ENCODE results near the gene SMIM17. TPM values are rescaled to one million over a fixed set of nuclear protein-coding genes. Genes with fewer than 3 reads are reported as not detected.

SMIM17 gene
- total RNA-seq, 2 experiments from 2014 or later, result 0.31 TPM; not detected in 1

GRCh38 chr19:56617531-56617930 lies 25.4 kb upstream of the SMIM17 start:
- Mint-ChIP-seq H3K36me3 (ENCODE audit: low read depth) (peaks cover 81% of the 10 kb centered on the region), H3K27me3 (ENCODE audit: low read depth) (no peaks in the 10 kb centered on the region), H3K9me3 (ENCODE audit: insufficient read depth) (peaks cover 58% of the 10 kb centered on the region), H3K27ac (no peak overlapping the region), H3K4me3 (no peak overlapping the region), H3K4me1 (ENCODE audit: low read depth) (no peaks in the 10 kb centered on the region)
- DNase-seq, result no peak
- ChIA-PET CTCF (no interaction called here), POLR2A (no interaction called here)
- ATAC-seq, result no peak

DNA sequence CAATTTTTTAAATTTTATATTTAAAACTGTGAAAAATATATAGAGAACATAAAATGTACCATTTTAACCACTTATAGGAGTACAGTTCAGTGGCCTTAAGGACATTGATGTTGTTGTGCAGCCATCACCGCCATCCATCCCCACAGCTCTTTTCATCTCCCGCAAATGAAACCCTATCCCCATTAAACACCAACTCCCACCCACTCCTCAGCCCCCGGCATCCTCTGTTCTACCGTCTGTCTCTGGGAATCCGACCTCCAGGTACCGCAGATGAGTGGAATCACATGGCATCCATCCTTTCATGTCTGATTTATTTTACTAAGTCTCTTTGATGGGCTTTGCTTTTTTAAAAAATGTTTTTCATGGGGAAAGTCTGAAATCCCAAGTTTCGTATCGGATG lies 23.8 kb upstream of the SMIM17 start:
- no peaks in the 10 kb centered on the region for H3K27me3 Mint-ChIP-seq (ENCODE audit: low read depth)
- H3K4me1 Mint-ChIP-seq (ENCODE audit: low read depth), result no peaks in the 10 kb centered on the region
- no peak for DNase-seq
- H3K4me3 Mint-ChIP-seq, result no peak overlapping the region
- CTCF ChIA-PET, result no interaction called here
- peaks cover 58% of the 10 kb centered on the region for H3K9me3 Mint-ChIP-seq (ENCODE audit: insufficient read depth)
- no peak overlapping the region for H3K27ac Mint-ChIP-seq
- peaks cover 73% of the 10 kb centered on the region for H3K36me3 Mint-ChIP-seq (ENCODE audit: low read depth)
- no peak for ATAC-seq
- POLR2A ChIA-PET, result no interaction called here

DNA sequence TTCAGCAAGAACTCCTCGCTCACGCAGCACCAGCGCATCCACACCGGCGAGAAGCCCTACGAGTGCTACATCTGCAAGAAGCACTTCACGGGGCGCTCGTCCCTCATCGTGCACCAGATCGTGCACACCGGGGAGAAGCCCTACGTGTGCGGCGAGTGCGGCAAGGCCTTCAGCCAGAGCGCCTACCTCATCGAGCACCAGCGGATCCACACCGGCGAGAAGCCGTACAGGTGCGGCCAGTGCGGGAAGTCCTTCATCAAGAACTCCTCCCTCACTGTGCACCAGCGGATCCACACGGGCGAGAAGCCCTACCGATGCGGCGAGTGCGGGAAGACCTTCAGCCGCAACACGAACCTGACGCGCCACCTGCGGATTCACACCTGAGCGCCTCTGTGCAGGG lies 20.6 kb upstream of the SMIM17 start:
- ChIA-PET POLR2A (no interaction called here), CTCF (no interaction called here)
- H3K27me3 Mint-ChIP-seq (ENCODE audit: low read depth), result no peaks in the 10 kb centered on the region
- ATAC-seq (no peak), DNase-seq (no peak)
- no peak overlapping the region for H3K27ac Mint-ChIP-seq
- no peaks in the 10 kb centered on the region for H3K4me1 Mint-ChIP-seq (ENCODE audit: low read depth)
- peaks cover 60% of the 10 kb centered on the region for H3K36me3 Mint-ChIP-seq (ENCODE audit: low read depth)
- no peak overlapping the region for H3K4me3 Mint-ChIP-seq
- H3K9me3 Mint-ChIP-seq (ENCODE audit: insufficient read depth), result peaks cover 40% of the 10 kb centered on the region

DNA sequence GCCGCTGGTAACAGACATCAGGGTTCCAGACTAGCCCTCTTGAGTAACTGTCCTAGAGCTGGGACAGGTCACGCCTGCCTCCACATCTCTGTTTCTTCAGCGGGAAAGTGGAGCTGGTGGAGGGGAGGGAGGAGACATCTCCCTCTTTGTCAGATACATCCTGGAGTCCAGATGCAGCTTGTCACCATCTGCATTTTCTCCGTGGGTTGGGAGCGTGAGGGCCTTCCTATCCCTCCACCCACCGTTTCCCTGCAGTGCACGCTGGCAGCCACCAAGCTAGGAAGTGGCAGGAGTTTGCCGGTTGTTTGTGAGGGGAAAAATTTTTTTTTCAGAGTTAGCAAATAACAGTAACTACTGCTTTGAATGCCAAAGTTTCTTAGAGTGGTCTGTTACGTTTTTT lies 20.0 kb upstream of the SMIM17 start:
- ATAC-seq, result no peak
- peaks cover 54% of the 10 kb centered on the region for H3K36me3 Mint-ChIP-seq (ENCODE audit: low read depth)
- no peaks in the 10 kb centered on the region for H3K27me3 Mint-ChIP-seq (ENCODE audit: low read depth)
- peaks cover 34% of the 10 kb centered on the region for H3K9me3 Mint-ChIP-seq (ENCODE audit: insufficient read depth)
- DNase-seq, result no peak
- H3K27ac Mint-ChIP-seq, result no peak overlapping the region
- ChIA-PET POLR2A (no interaction called here), CTCF (no interaction called here)
- no peak overlapping the region for H3K4me3 Mint-ChIP-seq
- H3K4me1 Mint-ChIP-seq (ENCODE audit: low read depth), result no peaks in the 10 kb centered on the region

DNA sequence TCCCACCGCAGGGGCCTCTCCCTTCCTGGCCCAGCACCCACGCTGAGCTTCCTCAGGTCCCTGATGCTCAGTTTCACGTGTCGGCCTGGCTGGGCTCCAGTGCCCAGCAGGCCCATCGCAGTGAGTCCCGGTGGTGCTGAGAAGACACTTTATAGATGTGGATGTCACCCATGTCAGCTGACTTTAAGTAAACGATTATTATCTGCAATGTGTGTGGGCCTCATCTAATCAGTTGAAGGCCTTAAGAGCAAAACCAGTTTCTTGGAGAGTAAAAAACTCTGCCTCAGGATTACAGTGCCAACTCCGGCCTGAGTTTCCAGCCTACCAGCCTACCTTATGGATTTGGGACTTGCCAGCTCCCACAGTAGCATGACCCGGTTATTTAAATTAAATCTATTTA lies 17.3 kb upstream of the SMIM17 start:
- CTCF ChIA-PET, result no interaction called here
- Mint-ChIP-seq H3K4me1 (ENCODE audit: low read depth) (no peaks in the 10 kb centered on the region), H3K36me3 (ENCODE audit: low read depth) (peaks cover 37% of the 10 kb centered on the region)

DNA sequence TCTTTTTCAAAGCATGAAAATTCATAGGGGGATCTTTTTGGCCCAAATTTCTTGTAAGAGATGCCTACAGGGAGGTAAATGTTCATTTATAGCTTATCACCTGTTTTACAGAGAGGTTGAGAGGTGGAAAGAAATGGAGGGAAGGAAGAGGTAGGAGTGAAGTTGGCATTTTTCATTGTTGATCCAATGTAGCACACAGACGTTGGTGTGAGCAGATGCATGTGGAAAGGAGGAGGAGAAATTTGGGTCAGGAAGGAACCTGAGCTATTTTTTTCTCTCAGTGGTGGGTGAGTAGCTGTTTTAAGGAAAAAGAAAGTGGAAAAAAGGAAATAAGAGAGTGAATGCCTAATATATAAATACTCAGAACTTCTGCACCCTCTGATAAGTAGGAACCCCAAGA lies 9.9 kb upstream of the SMIM17 start:
- Mint-ChIP-seq H3K4me3 (no peak overlapping the region), H3K9me3 (ENCODE audit: insufficient read depth) (peaks cover 48% of the 10 kb centered on the region)
- ATAC-seq, result no peak

More for the DNA sequence above, 17.3 kb upstream of the SMIM17 start:
- ATAC-seq (no peak), DNase-seq (no peak)
- peaks cover 43% of the 10 kb centered on the region for H3K9me3 Mint-ChIP-seq (ENCODE audit: insufficient read depth)
- no peak overlapping the region for H3K4me3 Mint-ChIP-seq
- H3K27ac Mint-ChIP-seq, result no peak overlapping the region
- POLR2A ChIA-PET, result no interaction called here
- no peaks in the 10 kb centered on the region for H3K27me3 Mint-ChIP-seq (ENCODE audit: low read depth)

DNA sequence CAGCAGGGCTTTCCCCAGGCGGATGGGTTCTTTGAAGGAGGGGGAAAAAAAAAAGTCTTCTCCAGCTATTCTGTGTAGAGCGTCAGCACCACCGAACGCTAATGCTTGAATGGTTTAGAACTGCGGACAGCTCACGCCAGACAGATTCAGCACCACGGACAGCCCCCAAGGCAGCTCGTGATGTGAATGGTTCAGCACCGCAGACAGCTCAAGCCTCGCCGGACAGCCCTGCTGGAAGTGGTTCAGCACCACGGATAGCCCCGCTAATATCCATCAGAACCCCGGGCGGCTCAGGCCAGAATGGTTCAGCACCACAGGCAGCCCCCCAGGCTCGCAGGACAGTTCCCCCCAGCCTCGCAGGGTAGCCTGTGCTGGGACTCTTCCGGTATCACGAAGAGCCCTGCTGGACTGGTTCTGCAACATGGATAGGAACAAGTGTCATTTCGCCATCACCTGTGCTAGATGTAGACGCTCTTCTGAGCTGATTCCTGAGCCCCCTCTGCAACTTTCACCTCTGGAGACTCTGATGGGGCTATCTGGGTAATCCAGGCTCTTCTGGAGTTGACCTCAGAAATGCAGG lies 4.9 kb upstream of the SMIM17 start:
- Mint-ChIP-seq H3K27ac (no peak overlapping the region), H3K27me3 (ENCODE audit: low read depth) (no peaks in the 10 kb centered on the region), H3K36me3 (ENCODE audit: low read depth) (no peaks in the 10 kb centered on the region), H3K9me3 (ENCODE audit: insufficient read depth) (peaks cover 42% of the 10 kb centered on the region), H3K4me1 (ENCODE audit: low read depth) (no peaks in the 10 kb centered on the region), H3K4me3 (no peak overlapping the region)
- DNase-seq, result peak; percentile 82
- CTCF ChIA-PET, result no interaction called here
- POLR2A ChIA-PET, result interaction anchor here (0.6 kb wide), 2 partner anchors 504 to 704 kb away, joined by 3 read pairs; no protein-coding TSS in a partner anchor
- ATAC-seq, result peak; percentile 85

More for the DNA sequence above, 9.9 kb upstream of the SMIM17 start:
- no peak overlapping the region for H3K27ac Mint-ChIP-seq
- DNase-seq, result no peak
- H3K27me3 Mint-ChIP-seq (ENCODE audit: low read depth), result no peaks in the 10 kb centered on the region
- no peaks in the 10 kb centered on the region for H3K36me3 Mint-ChIP-seq (ENCODE audit: low read depth)
- ChIA-PET CTCF (no interaction called here), POLR2A (no interaction called here)
- H3K4me1 Mint-ChIP-seq (ENCODE audit: low read depth), result no peaks in the 10 kb centered on the region

DNA sequence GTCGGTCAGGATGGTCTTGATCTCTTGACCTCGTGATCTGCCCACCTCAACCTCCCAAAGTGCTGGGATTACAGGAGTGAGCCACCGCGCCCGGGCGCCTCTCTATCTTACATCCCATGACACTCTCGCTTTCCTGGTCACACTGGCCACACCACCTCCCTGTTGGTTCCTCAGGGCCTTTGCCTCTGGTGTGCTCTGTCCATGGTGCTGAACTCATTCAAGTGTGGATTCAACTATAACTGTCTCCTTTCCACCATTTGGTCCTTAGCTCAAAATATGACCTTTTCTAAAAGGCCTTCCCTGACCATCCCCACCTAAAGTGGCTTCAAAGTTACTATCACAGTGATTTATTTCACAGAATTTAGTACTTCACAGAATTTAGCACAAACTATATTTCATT lies 3.7 kb upstream of the SMIM17 start:
- Mint-ChIP-seq H3K27ac (no peak overlapping the region), H3K4me1 (ENCODE audit: low read depth) (no peaks in the 10 kb centered on the region), H3K4me3 (no peak overlapping the region), H3K9me3 (ENCODE audit: insufficient read depth) (peaks cover 43% of the 10 kb centered on the region), H3K36me3 (ENCODE audit: low read depth) (peaks cover 5% of the 10 kb centered on the region), H3K27me3 (ENCODE audit: low read depth) (no peaks in the 10 kb centered on the region)
- peak; percentile 36 for DNase-seq
- ChIA-PET CTCF (no interaction called here), POLR2A (interaction anchor here (0.6 kb wide), 1 partner anchor 841 kb away, joined by 3 read pairs; no protein-coding TSS in a partner anchor)
- ATAC-seq, result no peak

- H3K27ac Mint-ChIP-seq, result no peak overlapping the region
- peaks cover 5% of the 10 kb centered on the region for H3K36me3 Mint-ChIP-seq (ENCODE audit: low read depth)
- peaks cover 41% of the 10 kb centered on the region for H3K9me3 Mint-ChIP-seq (ENCODE audit: insufficient read depth)
These were observed 549 bp downstream of the SMIM17 start for GRCh38 chr19:56643460-56643955.

DNA sequence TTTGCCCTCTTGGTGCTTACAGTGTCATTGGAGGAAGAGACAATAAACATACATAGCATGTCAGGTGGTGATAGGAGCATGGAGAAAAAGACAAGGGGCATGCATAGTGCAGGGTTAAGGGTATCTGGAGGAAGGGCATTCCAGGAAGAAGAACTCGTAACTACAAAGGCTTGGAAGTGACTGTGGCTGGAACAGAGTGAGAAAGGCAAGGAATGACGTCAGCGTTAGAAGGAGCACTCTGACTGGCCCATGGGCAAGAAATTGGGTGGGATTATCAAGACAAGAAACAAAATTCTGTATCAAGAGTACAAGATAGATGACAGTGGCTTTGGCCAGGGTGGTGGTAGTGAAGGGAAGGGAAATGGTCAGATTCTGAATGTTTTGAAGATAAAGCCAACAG lies 11.2 kb downstream of the SMIM17 start:
- ATAC-seq (no peak), DNase-seq (no peak)
- POLR2A ChIA-PET, result no interaction called here
- Mint-ChIP-seq H3K4me3 (no peak overlapping the region), H3K27me3 (ENCODE audit: low read depth) (no peaks in the 10 kb centered on the region), H3K36me3 (ENCODE audit: low read depth) (peaks cover 1% of the 10 kb centered on the region), H3K27ac (no peak overlapping the region), H3K4me1 (ENCODE audit: low read depth) (no peaks in the 10 kb centered on the region), H3K9me3 (ENCODE audit: insufficient read depth) (peaks cover 34% of the 10 kb centered on the region)
- CTCF ChIA-PET, result no interaction called here

More at GRCh38 chr19:56643460-56643955, 549 bp downstream of the SMIM17 start:
- ATAC-seq (no peak), DNase-seq (no peak)
- Mint-ChIP-seq H3K27me3 (ENCODE audit: low read depth) (no peaks in the 10 kb centered on the region), H3K4me1 (ENCODE audit: low read depth) (no peaks in the 10 kb centered on the region), H3K4me3 (no peak overlapping the region)
- POLR2A ChIA-PET, result no interaction called here
- CTCF ChIA-PET, result no interaction called here

- Mint-ChIP-seq H3K36me3 (ENCODE audit: low read depth) (peaks cover 38% of the 10 kb centered on the region), H3K27ac (no peak overlapping the region), H3K9me3 (ENCODE audit: insufficient read depth) (peaks cover 19% of the 10 kb centered on the region), H3K4me1 (ENCODE audit: low read depth) (no peaks in the 10 kb centered on the region), H3K27me3 (ENCODE audit: low read depth) (no peaks in the 10 kb centered on the region), H3K4me3 (no peak overlapping the region)
- ChIA-PET CTCF (no interaction called here), POLR2A (no interaction called here)
- no peak for DNase-seq
- no peak for ATAC-seq
These were observed 17.6 kb downstream of the SMIM17 start for GRCh38 chr19:56660381-56661107.

GRCh38 chr19:56661248-56661647 lies 18.3 kb downstream of the SMIM17 start:
- no peak for ATAC-seq
- DNase-seq, result no peak
- POLR2A ChIA-PET, result no interaction called here
- no peaks in the 10 kb centered on the region for H3K4me1 Mint-ChIP-seq (ENCODE audit: low read depth)
- peaks cover 38% of the 10 kb centered on the region for H3K36me3 Mint-ChIP-seq (ENCODE audit: low read depth)
- H3K27ac Mint-ChIP-seq, result no peak overlapping the region
- H3K27me3 Mint-ChIP-seq (ENCODE audit: low read depth), result no peaks in the 10 kb centered on the region
- H3K4me3 Mint-ChIP-seq, result no peak overlapping the region
- peaks cover 18% of the 10 kb centered on the region for H3K9me3 Mint-ChIP-seq (ENCODE audit: insufficient read depth)
- CTCF ChIA-PET, result no interaction called here

Data from activated CD8-positive, alpha-beta T cell treated with anti-CD3 and anti-CD28 coated beads, Interleukin-2, amount 10 ng/mL, durations not matched to agents 7 days and 5 days (primary cell).